ENCODE data around the gene ABCB9. TPM values are rescaled to one million over a fixed set of nuclear protein-coding genes. Genes with fewer than 3 reads are reported as not detected.

The ABCB9 gene
- total RNA-seq, 1 donor from 2014 or later: 1.9 TPM

- Histone ChIP-seq H3K27me3 (no peaks in the 10 kb centered on the region), H3K79me2 (ENCODE audit: low read depth) (no peaks in the 10 kb centered on the region), H3F3A (ENCODE audit: low read depth) (no peaks in the 10 kb centered on the region), H2AFZ (replicated peaks) (no peak overlapping the region), H3K36me3 (no peaks in the 10 kb centered on the region), H3K27ac (no peak overlapping the region), H3K4me3 (no peak overlapping the region), H3K9me3 (ENCODE audit: low read depth) (no peaks in the 10 kb centered on the region), H4K20me1 (ENCODE audit: low read depth) (no peaks in the 10 kb centered on the region), H3K4me2 (no peak overlapping the region), H3K4me1 (no peaks in the 10 kb centered on the region), H3K9ac (no peak overlapping the region)
- H3K27ac Mint-ChIP-seq: peak overlapping the region; percentile 2
- no peak for TF ChIP-seq EZH2 (IDR thresholded peaks at IDR 0.05)
- TF ChIP-seq CTCF (IDR thresholded peaks at IDR 0.05): no peak
- no peak for TF ChIP-seq EZH2phosphoT487 (IDR thresholded peaks at IDR 0.05)
- peaks cover 3% of the 10 kb centered on the region for H3K4me1 Mint-ChIP-seq
- H3K36me3 Mint-ChIP-seq: no peaks in the 10 kb centered on the region
- peaks cover 4% of the 10 kb centered on the region for H3K27me3 Mint-ChIP-seq (ENCODE audit: insufficient read depth, low read depth)
- DNase-seq (ENCODE audit: low spot score): no peak
- no peak overlapping the region for H3K4me3 Mint-ChIP-seq
- no peaks in the 10 kb centered on the region for H3K9me3 Mint-ChIP-seq
Observed at GRCh38 chr12:123011701-123012100, 45.4 kb upstream of the ABCB9 start.

GRCh38 chr12:123010681-123011080 is 44.4 kb upstream of the ABCB9 start:
- H3K27me3 Mint-ChIP-seq (ENCODE audit: insufficient read depth, low read depth): peaks cover 4% of the 10 kb centered on the region
- peak; percentile 27 for DNase-seq (ENCODE audit: low spot score)
- no peak overlapping the region for H3K9ac ChIP-seq
- H3K27me3 ChIP-seq: no peaks in the 10 kb centered on the region
- H3K4me1 Mint-ChIP-seq: peaks cover 3% of the 10 kb centered on the region
- H3K27ac Mint-ChIP-seq: no peak overlapping the region
- no peaks in the 10 kb centered on the region for H3K9me3 Mint-ChIP-seq
- no peak overlapping the region for H2AFZ ChIP-seq (replicated peaks)
- TF ChIP-seq EZH2 (IDR thresholded peaks at IDR 0.05): no peak
- H3K4me3 ChIP-seq: no peak overlapping the region
- no peaks in the 10 kb centered on the region for H3K9me3 ChIP-seq (ENCODE audit: low read depth)
- H3K79me2 ChIP-seq (ENCODE audit: low read depth): no peaks in the 10 kb centered on the region
- no peaks in the 10 kb centered on the region for H3K36me3 ChIP-seq
- no peaks in the 10 kb centered on the region for H3F3A ChIP-seq (ENCODE audit: low read depth)
- no peak overlapping the region for H3K4me2 ChIP-seq
- H3K36me3 Mint-ChIP-seq: no peaks in the 10 kb centered on the region
- no peak overlapping the region for H3K4me3 Mint-ChIP-seq
- H4K20me1 ChIP-seq (ENCODE audit: low read depth): no peaks in the 10 kb centered on the region
- no peaks in the 10 kb centered on the region for H3K4me1 ChIP-seq
- H3K27ac ChIP-seq: no peak overlapping the region

GRCh38 chr12:123010110-123010509 is 43.8 kb upstream of the ABCB9 start:
- Mint-ChIP-seq H3K9me3 (no peaks in the 10 kb centered on the region), H3K27me3 (ENCODE audit: insufficient read depth, low read depth) (peaks cover 4% of the 10 kb centered on the region)

More at GRCh38 chr12:123010110-123010509, 43.8 kb upstream of the ABCB9 start:
- Histone ChIP-seq H3K36me3 (no peaks in the 10 kb centered on the region), H3K9ac (no peak overlapping the region), H3K27ac (no peak overlapping the region), H3F3A (ENCODE audit: low read depth) (no peaks in the 10 kb centered on the region), H2AFZ (replicated peaks) (no peak overlapping the region), H4K20me1 (ENCODE audit: low read depth) (no peaks in the 10 kb centered on the region), H3K4me3 (no peak overlapping the region), H3K4me2 (no peak overlapping the region), H3K4me1 (no peaks in the 10 kb centered on the region), H3K27me3 (no peaks in the 10 kb centered on the region), H3K9me3 (ENCODE audit: low read depth) (no peaks in the 10 kb centered on the region), H3K79me2 (ENCODE audit: low read depth) (no peaks in the 10 kb centered on the region)
- Mint-ChIP-seq H3K27ac (no peak overlapping the region), H3K4me1 (peaks cover 3% of the 10 kb centered on the region), H3K4me3 (no peak overlapping the region), H3K36me3 (no peaks in the 10 kb centered on the region)
- TF ChIP-seq EZH2phosphoT487 (IDR thresholded peaks at IDR 0.05): no peak
- no peak for TF ChIP-seq CTCF (IDR thresholded peaks at IDR 0.05)
- TF ChIP-seq EZH2 (IDR thresholded peaks at IDR 0.05): no peak
- no peak for DNase-seq (ENCODE audit: low spot score)

Data from neural progenitor cell (in vitro differentiated cells).